Neural cell (in vitro differentiated cells): ENCODE measurements around the gene FOXA3. TPM values are rescaled to one million over a fixed set of nuclear protein-coding genes. Genes with fewer than 3 reads are reported as not detected.

Experiments used
- H2AFZ ChIP-seq: fragments of 200-600, 300-800 bp; sonication (generic), shearing (Covaris generic); 2 replicates; pipeline ENCODE4 v1.6.0; 2014; ENCODE audit warnings: low read depth, mild to moderate bottlenecking, antibody characterized with exemption, low read length, moderate library complexity
- H3F3A ChIP-seq: fragments of 200-600 bp; shearing (Covaris generic); 2 replicates; pipeline ENCODE4 v1.6.1; 2016; ENCODE audit warnings: mild to moderate bottlenecking, moderate library complexity, mixed read lengths, antibody characterized with exemption, low read length; ENCODE audit not compliant: insufficient read depth, poor library complexity, severe bottlenecking
- H3K27ac ChIP-seq: fragments of 200-600, 300-800 bp; sonication (generic), shearing (Covaris generic); 2 replicates; pipeline ENCODE4 v1.5.1; 2014; ENCODE audit warnings: mild to moderate bottlenecking, low read length, moderate library complexity
- H3K27me3 ChIP-seq: fragments of 300-800, 200-600 bp; sonication (generic), shearing (Covaris generic); 2 replicates; pipeline ENCODE4 v1.6.0; 2014; ENCODE audit warnings: mild to moderate bottlenecking, low read depth, low read length, moderate library complexity; ENCODE audit not compliant: insufficient read depth
- H3K36me3 ChIP-seq: fragments of 300-800, 200-600 bp; sonication (generic), shearing (Covaris generic); 2 replicates; pipeline ENCODE4 v1.5.1; 2014; ENCODE audit warnings: mild to moderate bottlenecking, antibody characterized with exemption, low read length, moderate library complexity; ENCODE audit not compliant: insufficient read depth
- H3K4me2 ChIP-seq: fragments of 300-800, 200-600 bp; sonication (generic), shearing (Covaris generic); 2 replicates; pipeline ENCODE4 v1.6.0; 2014; ENCODE audit warnings: mild to moderate bottlenecking, low read length
- H3K4me3 ChIP-seq: fragments of 300-800, 200-600 bp; sonication (generic), shearing (Covaris generic); 2 replicates; pipeline ENCODE4 v1.5.1; 2014; ENCODE audit warnings: mild to moderate bottlenecking, low read length, moderate library complexity
- H3K79me2 ChIP-seq: fragments of 200-600 bp; shearing (Covaris generic); replicated peaks from 2 replicates; pipeline ENCODE4 v1.6.0; 2014; ENCODE audit warnings: mild to moderate bottlenecking, low read length, moderate library complexity; ENCODE audit not compliant: insufficient read depth
- H3K9ac ChIP-seq: fragments of 300-800, 200-600 bp; sonication (generic), shearing (Covaris generic); 2 replicates; pipeline ENCODE4 v1.6.1; 2016; ENCODE audit warnings: mild to moderate bottlenecking, low read length, mixed read lengths
- H3K9me2 ChIP-seq: fragments of 200-600 bp; shearing (Covaris generic); 2 replicates; pipeline ENCODE4 v1.6.1; 2016; ENCODE audit warnings: mild to moderate bottlenecking, low read length, mixed read lengths; ENCODE audit not compliant: insufficient read depth
- H3K9me3 ChIP-seq: fragments of 200-600, 300-800 bp; sonication (generic), shearing (Covaris generic); 2 replicates; pipeline ENCODE4 v1.6.1; 2016; ENCODE audit warnings: mild to moderate bottlenecking, mixed run types, low read length, moderate library complexity, mixed read lengths
- H4K20me1 ChIP-seq: fragments of 200-600 bp; shearing (Covaris generic); 2 replicates; pipeline ENCODE4 v1.6.1; 2016; ENCODE audit warnings: mild to moderate bottlenecking, mixed run types; ENCODE audit not compliant: insufficient read depth
- EP300 ChIP-seq: fragments of 450-650 bp; conservative IDR thresholded peaks from 2 replicates; pipeline ENCODE4 v1.6.1; 2014; ENCODE audit warnings: antibody characterized with exemption, mild to moderate bottlenecking, moderate library complexity; ENCODE audit not compliant: poor library complexity, severe bottlenecking
- EZH2 ChIP-seq: fragments of 200-600, 300-800 bp; shearing (Covaris generic), sonication (generic); IDR thresholded peaks from 2 replicates; pipeline ENCODE4 v1.6.1; 2014; ENCODE audit warnings: antibody characterized with exemption, low read length, borderline replicate concordance, mild to moderate bottlenecking; ENCODE audit not compliant: insufficient read depth, poor library complexity, severe bottlenecking
- MXI1 ChIP-seq: fragments of 450-650 bp; conservative IDR thresholded peaks from 2 replicates; pipeline ENCODE4 v1.6.1; 2014; ENCODE audit warnings: antibody characterized with exemption, mild to moderate bottlenecking; ENCODE audit not compliant: poor library complexity, severe bottlenecking
- POLR2AphosphoS5 ChIP-seq: IDR thresholded peaks from 2 replicates; pipeline ENCODE4 v1.6.1; 2012
- RAD21 ChIP-seq: fragments of 450-650 bp; conservative IDR thresholded peaks from 2 replicates; pipeline ENCODE4 v1.6.1; 2014; ENCODE audit warnings: antibody characterized with exemption, mild to moderate bottlenecking, moderate library complexity
- REST ChIP-seq: IDR thresholded peaks from 2 replicates; pipeline ENCODE4 v1.6.1; 2012; ENCODE audit warnings: borderline replicate concordance
- SMC3 ChIP-seq: fragments of 450-650 bp; conservative IDR thresholded peaks from 2 replicates; pipeline ENCODE4 v1.6.1; 2014; ENCODE audit warnings: antibody characterized with exemption, mild to moderate bottlenecking, moderate library complexity; ENCODE audit not compliant: poor library complexity
- TAF1 ChIP-seq: IDR thresholded peaks from 2 replicates; pipeline ENCODE4 v1.6.1; 2012; ENCODE audit warnings: low read depth
- polyA plus RNA-seq: library from polyadenylated mRNA; depleted of rRNA; stranded (reverse); fragments of >200 nt; gene quantifications from 2 replicates; pipeline ENCODE4 v1.2.3, GENCODE V29; 2014
- TF ChIP-seq, protein P1 (sequence below): fragments of 450-650 bp; IDR thresholded peaks from 2 replicates; pipeline ENCODE4 v1.5.1; 2014; ENCODE audit warnings: antibody characterized with exemption, mild to moderate bottlenecking, moderate library complexity; ENCODE audit not compliant: poor library complexity, severe bottlenecking

The FOXA3 gene
- polyA plus RNA-seq, 1 donor from 2014 or later = not detected

GRCh38 chr19:45873219-45873772 is 9.2 kb downstream of the FOXA3 start:
- H3F3A ChIP-seq = no peaks in the 10 kb centered on the region
- H3K4me3 ChIP-seq = no peak overlapping the region
- no peaks in the 10 kb centered on the region for H3K9me3 ChIP-seq
- H3K79me2 ChIP-seq = no peaks in the 10 kb centered on the region
- H3K9ac ChIP-seq = no peak overlapping the region
- no peak overlapping the region for H3K4me2 ChIP-seq
- no peaks in the 10 kb centered on the region for H3K27me3 ChIP-seq
- no peaks in the 10 kb centered on the region for H3K36me3 ChIP-seq
- H3K27ac ChIP-seq = no peak overlapping the region
- H4K20me1 ChIP-seq = no peaks in the 10 kb centered on the region
- no peaks in the 10 kb centered on the region for H3K9me2 ChIP-seq
- TF ChIP-seq RAD21 (no peak), EP300 (no peak), POLR2AphosphoS5 (no peak), MXI1 (no peak)
- TF ChIP-seq, protein P1, sequence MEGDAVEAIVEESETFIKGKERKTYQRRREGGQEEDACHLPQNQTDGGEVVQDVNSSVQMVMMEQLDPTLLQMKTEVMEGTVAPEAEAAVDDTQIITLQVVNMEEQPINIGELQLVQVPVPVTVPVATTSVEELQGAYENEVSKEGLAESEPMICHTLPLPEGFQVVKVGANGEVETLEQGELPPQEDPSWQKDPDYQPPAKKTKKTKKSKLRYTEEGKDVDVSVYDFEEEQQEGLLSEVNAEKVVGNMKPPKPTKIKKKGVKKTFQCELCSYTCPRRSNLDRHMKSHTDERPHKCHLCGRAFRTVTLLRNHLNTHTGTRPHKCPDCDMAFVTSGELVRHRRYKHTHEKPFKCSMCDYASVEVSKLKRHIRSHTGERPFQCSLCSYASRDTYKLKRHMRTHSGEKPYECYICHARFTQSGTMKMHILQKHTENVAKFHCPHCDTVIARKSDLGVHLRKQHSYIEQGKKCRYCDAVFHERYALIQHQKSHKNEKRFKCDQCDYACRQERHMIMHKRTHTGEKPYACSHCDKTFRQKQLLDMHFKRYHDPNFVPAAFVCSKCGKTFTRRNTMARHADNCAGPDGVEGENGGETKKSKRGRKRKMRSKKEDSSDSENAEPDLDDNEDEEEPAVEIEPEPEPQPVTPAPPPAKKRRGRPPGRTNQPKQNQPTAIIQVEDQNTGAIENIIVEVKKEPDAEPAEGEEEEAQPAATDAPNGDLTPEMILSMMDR = no peak
- H2AFZ ChIP-seq = no peak overlapping the region

- Histone ChIP-seq H4K20me1 (no peaks in the 10 kb centered on the region), H3K36me3 (no peaks in the 10 kb centered on the region), H3K27me3 (no peaks in the 10 kb centered on the region), H3K9me3 (no peaks in the 10 kb centered on the region), H3F3A (no peaks in the 10 kb centered on the region), H2AFZ (no peak overlapping the region), H3K4me2 (no peak overlapping the region), H3K79me2 (no peaks in the 10 kb centered on the region), H3K27ac (no peak overlapping the region), H3K4me3 (no peak overlapping the region), H3K9ac (no peak overlapping the region), H3K9me2 (no peaks in the 10 kb centered on the region)
- no peak for TF ChIP-seq REST
- TF ChIP-seq MXI1 = no peak
- TF ChIP-seq SMC3 = no peak
- TF ChIP-seq, protein P1 = no peak
- TF ChIP-seq POLR2AphosphoS5 = no peak
- TF ChIP-seq EP300 = no peak
- TF ChIP-seq TAF1 = no peak
- no peak for TF ChIP-seq RAD21
- TF ChIP-seq EZH2 = no peak
Measured at GRCh38 chr19:45874620-45874966, 10.5 kb downstream of the FOXA3 start.
